Trophoblast cell (in vitro differentiated cells and primary cell): ENCODE data around the gene TMEM239.

Experiments
- DNase-seq, 2 donors: peaks; one replicate each; pipeline ENCODE4 v3.0.0-alpha.2; 2016
- H2AFZ ChIP-seq: 2 replicates; pipeline ENCODE4 v1.6.1; 2013; ENCODE audit warnings: low read length, moderate library complexity, mild to moderate bottlenecking; ENCODE audit not compliant: insufficient read depth, poor library complexity
- H2AK5ac ChIP-seq: 2 replicates; pipeline ENCODE4 v1.6.1; 2013; ENCODE audit warnings: mild to moderate bottlenecking, low read length
- H2BK120ac ChIP-seq: 2 replicates; pipeline ENCODE4 v1.6.1; 2013; ENCODE audit warnings: low read length, mild to moderate bottlenecking, moderate library complexity; ENCODE audit not compliant: insufficient read depth, poor library complexity
- H2BK12ac ChIP-seq: 2 replicates; pipeline ENCODE4 v1.6.1; 2013; ENCODE audit warnings: mild to moderate bottlenecking, low read length, moderate library complexity
- H2BK5ac ChIP-seq: 2 replicates; pipeline ENCODE4 v1.6.1; 2013; ENCODE audit warnings: low read length, low read depth, moderate library complexity, mild to moderate bottlenecking; ENCODE audit not compliant: poor library complexity
- H3K14ac ChIP-seq: 2 replicates; pipeline ENCODE4 v1.6.1; 2013; ENCODE audit warnings: mild to moderate bottlenecking, low read length
- H3K18ac ChIP-seq: 2 replicates; pipeline ENCODE4 v1.6.1; 2013; ENCODE audit warnings: mild to moderate bottlenecking, low read length
- H3K23ac ChIP-seq: 2 replicates; pipeline ENCODE4 v1.6.1; 2013; ENCODE audit warnings: low read length
- H3K27ac ChIP-seq: 2 replicates; pipeline ENCODE4 v1.5.1; 2013; ENCODE audit warnings: low read depth, mild to moderate bottlenecking, inconsistent platforms, low read length, moderate library complexity
- H3K27me3 ChIP-seq: 2 replicates; pipeline ENCODE4 v1.6.1; 2013; ENCODE audit warnings: inconsistent platforms, mild to moderate bottlenecking, low read length, moderate library complexity; ENCODE audit not compliant: insufficient read depth
- H3K36me3 ChIP-seq, 2 experiments: 1 replicate in 1 of 2; 2 replicates in 1 of 2; pipeline ENCODE4 v1.6.1; 2013; ENCODE audit warnings: low read length in 2 of 2, mild to moderate bottlenecking in 2 of 2, moderate library complexity in 1 of 2; ENCODE audit not compliant: insufficient read depth in 2 of 2, control insufficient read depth in 1 of 2
- H3K4ac ChIP-seq: 2 replicates; pipeline ENCODE4 v1.6.1; 2013; ENCODE audit warnings: low read depth, mild to moderate bottlenecking, low read length, moderate library complexity
- H3K4me1 ChIP-seq, 2 experiments: 1 replicate in 1 of 2; 2 replicates in 1 of 2; pipeline ENCODE4 v1.6.1; 2013; ENCODE audit warnings: low read length in 2 of 2, mild to moderate bottlenecking in 2 of 2, moderate library complexity in 1 of 2; ENCODE audit not compliant: insufficient read depth in 2 of 2, control insufficient read depth in 1 of 2
- H3K4me2 ChIP-seq: 2 replicates; pipeline ENCODE4 v1.6.1; 2013; ENCODE audit warnings: inconsistent platforms, mild to moderate bottlenecking, low read length, moderate library complexity
- H3K4me3 ChIP-seq: 2 replicates; pipeline ENCODE4 v1.5.1; 2013; ENCODE audit warnings: mild to moderate bottlenecking, low read depth, low read length, inconsistent platforms
- H3K79me1 ChIP-seq: one replicate; pipeline ENCODE4 v1.6.1; 2013; ENCODE audit warnings: low read length
- H3K79me2 ChIP-seq: 2 replicates; pipeline ENCODE4 v1.6.1; 2013; ENCODE audit warnings: low read length, mild to moderate bottlenecking; ENCODE audit not compliant: control insufficient read depth, insufficient read depth, poor library complexity
- H3K9ac ChIP-seq: 2 replicates; pipeline ENCODE4 v1.6.1; 2013; ENCODE audit warnings: mild to moderate bottlenecking, low read length
- H3K9me3 ChIP-seq: 2 replicates; pipeline ENCODE4 v1.6.1; 2013; ENCODE audit warnings: low read depth, mild to moderate bottlenecking, control low read depth, inconsistent platforms, low read length; ENCODE audit not compliant: insufficient read depth
- H4K12ac ChIP-seq: 2 replicates; pipeline ENCODE4 v1.6.1; 2013; ENCODE audit warnings: low read depth, mild to moderate bottlenecking, low read length, moderate library complexity
- H4K8ac ChIP-seq: 2 replicates; pipeline ENCODE4 v1.6.1; 2013; ENCODE audit warnings: low read depth, mild to moderate bottlenecking, low read length, moderate library complexity
- H4K91ac ChIP-seq: one replicate; pipeline ENCODE4 v1.6.1; 2013; ENCODE audit warnings: low read depth, mild to moderate bottlenecking, low read length, moderate library complexity
- WGBS: extraction: QIAGEN DNeasy Blood & Tissue Kit; methylation state at CpG from one replicate; pipeline ENCODE4 v1.1.7; 2013; ENCODE audit warnings: missing lambda C conversion rate; ENCODE audit not compliant: insufficient read length, insufficient coverage; ENCODE audit errors: extremely low coverage; 5-methylcytosine and 5-hydroxymethylcytosine counted together

The TMEM239 gene

DNA sequence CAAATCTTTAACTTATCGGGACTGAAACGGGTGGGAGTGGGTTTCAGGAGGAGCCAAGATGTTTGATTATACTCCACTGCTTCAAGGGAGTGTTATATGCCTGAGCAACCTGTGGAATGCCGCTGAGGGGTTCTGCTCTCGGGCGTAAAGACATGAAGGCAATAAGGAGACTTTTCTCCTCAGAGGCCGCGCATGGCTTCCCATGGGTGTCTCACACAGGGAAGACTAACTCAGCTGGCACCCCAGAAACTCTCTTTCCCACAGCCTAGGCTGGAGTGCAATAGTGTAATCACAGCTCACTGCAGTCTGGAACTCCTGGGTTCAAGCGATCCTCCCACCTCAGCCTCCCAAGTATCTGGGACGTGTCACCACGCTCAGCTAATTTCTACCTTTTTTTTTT lies 6.5 kb upstream of the TMEM239 start:
- Histone ChIP-seq H3K23ac (no peak overlapping the region), H3K9me3 (peaks cover 2% of the 10 kb centered on the region), H2BK12ac (no peak overlapping the region), H3K18ac (no peak overlapping the region), H3K27ac (no peak overlapping the region), H3K36me3 (no peaks in the 10 kb centered on the region), H4K91ac (no peak overlapping the region), H4K12ac (no peak overlapping the region), H3K9ac (no peak overlapping the region), H3K14ac (no peak overlapping the region), H3K4me2 (no peak overlapping the region), H2BK120ac (no peak overlapping the region), H3K27me3 (peaks cover 24% of the 10 kb centered on the region), H2AFZ (no peak overlapping the region), H3K4me3 (no peak overlapping the region), H3K79me2 (no peaks in the 10 kb centered on the region), H3K4ac (no peak overlapping the region), H3K4me1 (peaks cover 4% of the 10 kb centered on the region in 2 experiments), H2BK5ac (no peak overlapping the region), H2AK5ac (no peak overlapping the region), H4K8ac (no peak overlapping the region), H3K79me1 (no peaks in the 10 kb centered on the region)
- WGBS: no CpG with 5 or more reads among the region's 10 CpGs
- peak in 1 of 2 donors; percentile 15 for DNase-seq

- Histone ChIP-seq H3K23ac (no peak overlapping the region), H2AFZ (no peak overlapping the region), H4K91ac (no peak overlapping the region), H3K79me1 (no peaks in the 10 kb centered on the region), H4K8ac (no peak overlapping the region), H2BK12ac (no peak overlapping the region), H3K4me1 (peaks cover 2 to 11% of the 10 kb centered on the region in 2 experiments), H3K4ac (no peak overlapping the region), H2BK120ac (no peak overlapping the region), H3K9me3 (no peaks in the 10 kb centered on the region), H3K27ac (no peak overlapping the region), H3K36me3 (no peaks in the 10 kb centered on the region), H3K9ac (no peak overlapping the region), H3K14ac (no peak overlapping the region), H3K4me2 (no peak overlapping the region), H2BK5ac (no peak overlapping the region), H2AK5ac (no peak overlapping the region), H3K79me2 (no peaks in the 10 kb centered on the region), H3K18ac (no peak overlapping the region), H4K12ac (no peak overlapping the region), H3K4me3 (no peak overlapping the region), H3K27me3 (peaks cover 5% of the 10 kb centered on the region)
- WGBS: no CpG with 5 or more reads among the region's 3 CpGs
- no peak for DNase-seq
Measured at GRCh38 chr20:2812189-2812588, 4.0 kb upstream of the TMEM239 start.

DNA sequence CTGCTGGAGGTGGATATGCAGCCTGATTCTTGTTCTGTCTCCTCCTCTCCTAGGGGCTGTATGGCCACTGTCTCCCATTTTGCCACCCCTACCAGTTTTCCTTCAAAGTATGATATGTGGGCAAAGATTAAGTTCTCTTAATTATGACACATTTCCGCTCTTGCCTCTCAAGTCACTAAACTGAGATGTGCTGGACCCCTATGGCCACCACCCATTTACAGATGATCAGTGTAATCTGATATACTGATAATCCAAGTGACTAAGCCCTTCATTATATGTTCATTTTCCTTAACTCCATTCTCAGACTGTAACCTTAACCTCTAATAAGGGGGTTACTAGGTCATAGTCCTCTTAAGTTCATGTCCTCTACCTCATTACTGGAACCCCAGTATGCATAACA lies 2.1 kb upstream of the TMEM239 start:
- peaks cover 2 to 11% of the 10 kb centered on the region in 2 experiments for H3K4me1 ChIP-seq
- no peaks in the 10 kb centered on the region for H3K79me1 ChIP-seq
- no peak overlapping the region for H4K12ac ChIP-seq
- H4K8ac ChIP-seq: no peak overlapping the region
- H3K4me3 ChIP-seq: no peak overlapping the region
- H2AK5ac ChIP-seq: no peak overlapping the region
- no peak overlapping the region for H3K18ac ChIP-seq
- no peak overlapping the region for H3K27ac ChIP-seq
- H3K9me3 ChIP-seq: no peaks in the 10 kb centered on the region
- no peak overlapping the region for H2AFZ ChIP-seq
- DNase-seq: peak; percentile 65 to 79
- no peaks in the 10 kb centered on the region for H3K79me2 ChIP-seq
- no peaks in the 10 kb centered on the region for H3K36me3 ChIP-seq
- H4K91ac ChIP-seq: no peak overlapping the region
- H2BK120ac ChIP-seq: no peak overlapping the region
- no peak overlapping the region for H3K14ac ChIP-seq
- no peak overlapping the region for H3K4ac ChIP-seq
- H3K9ac ChIP-seq: no peak overlapping the region
- no peak overlapping the region for H3K23ac ChIP-seq
- H3K4me2 ChIP-seq: no peak overlapping the region
- H2BK5ac ChIP-seq: no peak overlapping the region
- H3K27me3 ChIP-seq: no peaks in the 10 kb centered on the region
- no CpG with 5 or more reads among the region's 1 CpG for WGBS
- no peak overlapping the region for H2BK12ac ChIP-seq

DNA sequence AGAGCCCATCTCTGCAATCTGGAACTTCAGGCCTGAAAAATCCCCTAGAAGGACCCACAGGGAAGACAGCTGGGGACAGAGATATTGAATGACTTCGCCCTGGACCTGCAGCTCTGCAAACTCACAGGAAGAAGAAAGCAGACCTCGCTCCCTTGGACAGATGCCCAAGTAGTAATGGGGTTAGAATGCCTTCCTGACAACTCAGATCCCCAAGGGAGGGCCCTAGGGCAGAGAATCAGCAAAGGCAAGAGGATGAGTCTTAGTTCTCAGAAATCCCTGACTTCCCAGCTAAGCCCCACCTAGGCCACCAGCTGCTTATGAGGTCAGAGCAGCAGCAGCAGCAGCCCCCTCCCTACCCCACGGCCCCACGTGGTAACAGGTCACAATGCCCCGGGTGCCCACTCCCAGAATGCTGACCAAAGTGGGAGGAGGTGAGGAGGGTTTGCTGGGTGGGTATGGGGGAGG lies 1.5 kb upstream of the TMEM239 start, which contains the start of gene C20orf141:
C20orf141 (plus strand) TSS at position 401 of the 465 bp plus-strand sequence. CDS start 198 bp downstream, outside the sequence.
- Histone ChIP-seq H2AFZ (no peak within 1 kb of the TSS), H3K9me3 (no peaks in the 10 kb centered on the region), H3K4ac (no peak within 1 kb of the TSS), H4K91ac (peak within 1 kb of the TSS; percentile 63), H3K36me3 (no peaks in the 10 kb centered on the region), H3K18ac (no peak within 1 kb of the TSS), H2BK12ac (no peak within 1 kb of the TSS), H3K79me1 (no peaks in the 10 kb centered on the region), H3K23ac (no peak within 1 kb of the TSS), H3K27ac (peak within 1 kb of the TSS; percentile 43), H3K14ac (peak within 1 kb of the TSS; percentile 22), H4K8ac (no peak within 1 kb of the TSS), H3K4me2 (no peak within 1 kb of the TSS), H3K27me3 (no peaks in the 10 kb centered on the region), H2BK120ac (peak within 1 kb of the TSS; percentile 56), H2BK5ac (no peak within 1 kb of the TSS), H3K4me1 (peaks cover 2 to 11% of the 10 kb centered on the region in 2 experiments), H3K4me3 (no peak within 1 kb of the TSS), H4K12ac (no peak within 1 kb of the TSS), H3K9ac (no peak within 1 kb of the TSS), H3K79me2 (no peaks in the 10 kb centered on the region), H2AK5ac (no peak within 1 kb of the TSS)
- no CpG with 5 or more reads among the region's 5 CpGs for WGBS
- DNase-seq: peak; percentile 97 to 98
